Neural progenitor cell (in vitro differentiated cells): Measurements from ENCODE around the gene AUH. TPM values are rescaled to one million over a fixed set of nuclear protein-coding genes. Genes with fewer than 3 reads are reported as not detected.
"Not testable (repeated sequence)": the region's sequence is repeated elsewhere in the genome, so short reads cannot be mapped to it uniquely, and the experiment has no call there.

ENCODE experiments used
- DNase-seq: peaks from one replicate; pipeline ENCODE4 v3.0.0-alpha.2; 2016; ENCODE audit warnings: low spot score
- H2AFZ ChIP-seq: fragments of 200-600 bp; sonication (generic); replicated peaks from 2 replicates; pipeline ENCODE4 v1.6.1; 2016; ENCODE audit warnings: antibody characterized with exemption
- H3F3A ChIP-seq: fragments of 200-600 bp; sonication (generic); 2 replicates; pipeline ENCODE4 v1.6.1; 2016; ENCODE audit warnings: antibody characterized with exemption, low read depth
- H3K27ac ChIP-seq: fragments of 200-600 bp; sonication (generic); 2 replicates; pipeline ENCODE4 v1.5.1; 2016; ENCODE audit warnings: mild to moderate bottlenecking
- H3K27me3 ChIP-seq: fragments of 200-600 bp; sonication (generic); 2 replicates; pipeline ENCODE4 v1.6.1; 2016; ENCODE audit warnings: mild to moderate bottlenecking, moderate library complexity
- H3K36me3 ChIP-seq: fragments of 200-600 bp; sonication (generic); 2 replicates; pipeline ENCODE4 v1.5.1; 2016
- H3K4me1 ChIP-seq: fragments of 200-600 bp; sonication (generic); 2 replicates; pipeline ENCODE4 v1.6.1; 2016; ENCODE audit warnings: mixed run types
- H3K4me2 ChIP-seq: fragments of 200-600 bp; sonication (generic); 2 replicates; pipeline ENCODE4 v1.6.1; 2016
- H3K4me3 ChIP-seq: fragments of 200-600 bp; sonication (generic); 2 replicates; pipeline ENCODE4 v1.5.1; 2016
- H3K79me2 ChIP-seq: fragments of 200-600 bp; sonication (generic); 2 replicates; pipeline ENCODE4 v1.6.1; 2016; ENCODE audit warnings: low read depth
- H3K9ac ChIP-seq: fragments of 200-600 bp; sonication (generic); 2 replicates; pipeline ENCODE4 v1.6.1; 2016
- H3K9me3 ChIP-seq: fragments of 200-600 bp; sonication (generic); 2 replicates; pipeline ENCODE4 v1.5.1; 2016; ENCODE audit warnings: low read depth
- H4K20me1 ChIP-seq: fragments of 200-600 bp; sonication (generic); 2 replicates; pipeline ENCODE4 v1.6.1; 2016; ENCODE audit warnings: low read depth
- H3K27ac Mint-ChIP-seq: 3 replicates; pipeline ENCODE4 v1.8.0; 2021; ENCODE audit warnings: mixed read lengths
- H3K27me3 Mint-ChIP-seq: 2 replicates; pipeline ENCODE4 v1.8.0; 2022; ENCODE audit warnings: low read depth, mild to moderate bottlenecking, inconsistent platforms, moderate library complexity, mixed read lengths; ENCODE audit not compliant: insufficient read depth
- H3K36me3 Mint-ChIP-seq: 3 replicates; pipeline ENCODE4 v1.8.0; 2021; ENCODE audit warnings: mixed read lengths
- H3K4me1 Mint-ChIP-seq: 3 replicates; pipeline ENCODE4 v1.8.0; 2021; ENCODE audit warnings: mixed read lengths
- H3K4me3 Mint-ChIP-seq: 3 replicates; pipeline ENCODE4 v1.8.0; 2021; ENCODE audit warnings: mild to moderate bottlenecking, moderate library complexity, mixed read lengths
- H3K9me3 Mint-ChIP-seq: 3 replicates; pipeline ENCODE4 v1.8.0; 2020; ENCODE audit warnings: mixed read lengths
- CTCF ChIP-seq: fragments of 200-600 bp; sonication (generic); IDR thresholded peaks from 2 replicates; pipeline ENCODE4 v1.5.1; 2017; ENCODE audit warnings: antibody characterized with exemption, mild to moderate bottlenecking
- EZH2 ChIP-seq: fragments of 200-600 bp; sonication (generic); IDR thresholded peaks from 2 replicates; pipeline ENCODE4 v1.6.1; 2017; ENCODE audit warnings: antibody characterized with exemption, mild to moderate bottlenecking, moderate library complexity
- EZH2phosphoT487 ChIP-seq: fragments of 200-600 bp; sonication (generic); IDR thresholded peaks from 2 replicates; pipeline ENCODE4 v1.6.1; 2017; ENCODE audit warnings: antibody characterized with exemption
- total RNA-seq: library from RNA; depleted of rRNA; stranded (reverse); fragments of >200 nt; gene quantifications from 2 replicates; pipeline ENCODE4 v1.2.3, GENCODE V29; 2015; ENCODE audit warnings: low replicate concordance

Gene AUH
- total RNA-seq, 1 donor from 2014 or later, result 17.3 TPM

GRCh38 chr9:91391818-91392217, 30.1 kb upstream of the AUH start:
- Mint-ChIP-seq H3K4me1 (no peaks in the 10 kb centered on the region), H3K9me3 (no peaks in the 10 kb centered on the region), H3K27ac (no peak overlapping the region), H3K4me3 (no peak overlapping the region), H3K27me3 (peaks cover 5% of the 10 kb centered on the region), H3K36me3 (no peaks in the 10 kb centered on the region)
- Histone ChIP-seq H4K20me1 (no peaks in the 10 kb centered on the region), H3K36me3 (no peaks in the 10 kb centered on the region), H3K9me3 (no peaks in the 10 kb centered on the region), H3K4me3 (no peak overlapping the region), H3F3A (no peaks in the 10 kb centered on the region), H3K27me3 (no peaks in the 10 kb centered on the region), H3K4me2 (no peak overlapping the region), H3K27ac (no peak overlapping the region), H3K79me2 (no peaks in the 10 kb centered on the region), H3K9ac (no peak overlapping the region), H2AFZ (no peak overlapping the region), H3K4me1 (no peaks in the 10 kb centered on the region)
- DNase-seq, result no peak
- no peak for TF ChIP-seq EZH2
- TF ChIP-seq EZH2phosphoT487, result no peak
- TF ChIP-seq CTCF, result no peak

GRCh38 chr9:91391412-91391811, 29.7 kb upstream of the AUH start:
- no peaks in the 10 kb centered on the region for H3K4me1 ChIP-seq
- H4K20me1 ChIP-seq, result no peaks in the 10 kb centered on the region
- Mint-ChIP-seq H3K27me3 (peaks cover 5% of the 10 kb centered on the region), H3K4me1 (no peaks in the 10 kb centered on the region), H3K27ac (no peak overlapping the region), H3K9me3 (no peaks in the 10 kb centered on the region), H3K4me3 (no peak overlapping the region), H3K36me3 (no peaks in the 10 kb centered on the region)
- H3K9ac ChIP-seq, result no peak overlapping the region
- no peaks in the 10 kb centered on the region for H3K36me3 ChIP-seq
- no peaks in the 10 kb centered on the region for H3F3A ChIP-seq
- no peak overlapping the region for H3K4me2 ChIP-seq
- no peak overlapping the region for H3K4me3 ChIP-seq
- H3K27me3 ChIP-seq, result no peaks in the 10 kb centered on the region
- no peak for DNase-seq
- no peaks in the 10 kb centered on the region for H3K79me2 ChIP-seq
- TF ChIP-seq EZH2phosphoT487 (no peak), EZH2 (no peak), CTCF (no peak)
- no peak overlapping the region for H3K27ac ChIP-seq
- no peak overlapping the region for H2AFZ ChIP-seq
- no peaks in the 10 kb centered on the region for H3K9me3 ChIP-seq

GRCh38 chr9:91389686-91390085, 28.0 kb upstream of the AUH start:
- H3K9me3 Mint-ChIP-seq, H3K27ac Mint-ChIP-seq, H3K79me2 ChIP-seq, H3F3A ChIP-seq, H3K4me1 Mint-ChIP-seq, DNase-seq, H3K9ac ChIP-seq, H3K27ac ChIP-seq, H3K27me3 ChIP-seq, H3K9me3 ChIP-seq, H3K4me3 Mint-ChIP-seq, H4K20me1 ChIP-seq, H3K4me3 ChIP-seq, H3K36me3 ChIP-seq, H3K4me1 ChIP-seq, H2AFZ ChIP-seq, H3K27me3 Mint-ChIP-seq, H3K4me2 ChIP-seq, H3K36me3 Mint-ChIP-seq: not testable (repeated sequence)

- Mint-ChIP-seq H3K27me3 (peaks cover 7% of the 10 kb centered on the region), H3K4me1 (no peaks in the 10 kb centered on the region), H3K27ac (no peak overlapping the region), H3K36me3 (no peaks in the 10 kb centered on the region), H3K9me3 (no peaks in the 10 kb centered on the region), H3K4me3 (no peak overlapping the region)
- Histone ChIP-seq H3F3A (no peaks in the 10 kb centered on the region), H3K4me3 (no peak overlapping the region), H3K27me3 (no peaks in the 10 kb centered on the region), H2AFZ (no peak overlapping the region), H3K27ac (no peak overlapping the region), H3K79me2 (no peaks in the 10 kb centered on the region), H3K36me3 (no peaks in the 10 kb centered on the region), H3K9ac (no peak overlapping the region), H3K9me3 (no peaks in the 10 kb centered on the region), H4K20me1 (no peaks in the 10 kb centered on the region), H3K4me1 (no peaks in the 10 kb centered on the region), H3K4me2 (no peak overlapping the region)
- no peak for DNase-seq
- TF ChIP-seq CTCF (no peak), EZH2phosphoT487 (no peak), EZH2 (no peak)
These were observed 25.0 kb upstream of the AUH start for GRCh38 chr9:91386765-91387164.
